Stimulated activated CD4-positive, alpha-beta T cell treated with anti-CD3 and anti-CD28 coated beads, Interleukin-2, amount 100 ng/mL, for 24 hours (primary cell): ENCODE data around the gene MYRIP.
"Not testable (repeated sequence)": the region's sequence is repeated elsewhere in the genome, so short reads cannot be mapped to it uniquely, and the experiment has no call there.

ENCODE experiments used
- DNase-seq, 2 donors: peaks; one replicate each; pipeline ENCODE4 v3.0.0-alpha.2; 2020

Gene MYRIP

GRCh38 chr3:40043444-40043755 lies 234.0 kb downstream of the MYRIP start:
- DNase-seq: no peak

GRCh38 chr3:40044487-40044886 lies 235.1 kb downstream of the MYRIP start:
- no peak for DNase-seq

- no peak for DNase-seq
Observed at GRCh38 chr3:40045051-40045450, 235.6 kb downstream of the MYRIP start.

- DNase-seq: no peak
Observed at GRCh38 chr3:40046149-40046548, 236.7 kb downstream of the MYRIP start.

GRCh38 chr3:40047406-40047805 lies 238.0 kb downstream of the MYRIP start:
- DNase-seq: no peak

- DNase-seq: no peak
Observed at GRCh38 chr3:40053663-40054062, 244.3 kb downstream of the MYRIP start.

GRCh38 chr3:40054568-40055222 lies 245.3 kb downstream of the MYRIP start:
- DNase-seq: no peak

GRCh38 chr3:40055361-40055760 lies 246.0 kb downstream of the MYRIP start:
- DNase-seq: no peak

- DNase-seq: no peak
Observed at GRCh38 chr3:40055956-40056355, 246.5 kb downstream of the MYRIP start.

GRCh38 chr3:40057077-40057476 lies 247.7 kb downstream of the MYRIP start:
- DNase-seq: no peak

- DNase-seq: no peak
Observed at GRCh38 chr3:40057786-40058185, 248.4 kb downstream of the MYRIP start.

GRCh38 chr3:40068636-40069035 lies 259.2 kb downstream of the MYRIP start:
- DNase-seq: no peak

- no peak for DNase-seq
Observed at GRCh38 chr3:40070816-40071215, 261.4 kb downstream of the MYRIP start.

GRCh38 chr3:40071683-40072238 lies 262.4 kb downstream of the MYRIP start:
- no peak for DNase-seq

GRCh38 chr3:40073310-40074007 lies 264.1 kb downstream of the MYRIP start:
- DNase-seq: no peak

GRCh38 chr3:40077139-40077538 lies 267.7 kb downstream of the MYRIP start:
- DNase-seq: not testable (repeated sequence)

GRCh38 chr3:40077828-40078492 lies 268.6 kb downstream of the MYRIP start:
- DNase-seq: not testable (repeated sequence)

GRCh38 chr3:40078590-40078989 lies 269.2 kb downstream of the MYRIP start:
- DNase-seq: no peak

GRCh38 chr3:40079203-40079846 lies 269.9 kb downstream of the MYRIP start:
- DNase-seq: no peak

- no peak for DNase-seq
Observed at GRCh38 chr3:40079847-40080240, 270.4 kb downstream of the MYRIP start.

- DNase-seq: no peak
Observed at GRCh38 chr3:40083066-40083465, 273.7 kb downstream of the MYRIP start.

GRCh38 chr3:40084424-40084823 lies 275.0 kb downstream of the MYRIP start:
- not testable (repeated sequence) for DNase-seq
